Astrocyte (in vitro differentiated cells and primary cell): ENCODE data around the gene MLST8. TPM values are rescaled to one million over a fixed set of nuclear protein-coding genes. Genes with fewer than 3 reads are reported as not detected.

Experiments used
- DNase-seq: peaks from one replicate; pipeline ENCODE4 v3.0.0-alpha.2; 2010; ENCODE audit warnings: low read depth
- FAIRE-seq: peaks from 2 replicates; lab custom pipeline; 2011; peaks lifted over from hg19 to GRCh38; lab: Jason Lieb, UNC
- H2AFZ ChIP-seq: 2 replicates; pipeline ENCODE4 v1.6.0; 2012; ENCODE audit warnings: low read depth, low read length, inconsistent platforms
- H3K27ac ChIP-seq: 2 replicates; pipeline ENCODE4 v1.5.1; 2011; ENCODE audit warnings: low read depth, low read length, inconsistent platforms
- H3K27me3 ChIP-seq: 2 replicates; pipeline ENCODE4 v1.6.0; 2011; ENCODE audit warnings: low read length, inconsistent platforms; ENCODE audit not compliant: insufficient read depth
- H3K36me3 ChIP-seq: 2 replicates; pipeline ENCODE4 v1.5.1; 2011; ENCODE audit warnings: low read length, inconsistent platforms; ENCODE audit not compliant: insufficient read depth
- H3K4me1 ChIP-seq: 2 replicates; pipeline ENCODE4 v1.5.1; 2011; ENCODE audit warnings: low read length, inconsistent platforms; ENCODE audit not compliant: insufficient read depth
- H3K4me2 ChIP-seq: 2 replicates; pipeline ENCODE4 v1.6.0; 2012; ENCODE audit warnings: low read length, inconsistent platforms
- H3K4me3 ChIP-seq: 2 replicates; pipeline ENCODE4 v1.5.1; 2011; ENCODE audit warnings: low read depth, mild to moderate bottlenecking, low read length, inconsistent platforms; ENCODE audit not compliant: insufficient read depth
- H3K79me2 ChIP-seq: 2 replicates; pipeline ENCODE4 v1.6.0; 2012; ENCODE audit warnings: mild to moderate bottlenecking, low read length, inconsistent platforms; ENCODE audit not compliant: insufficient read depth
- H3K9ac ChIP-seq: 2 replicates; pipeline ENCODE4 v1.6.0; 2012; ENCODE audit warnings: mild to moderate bottlenecking, low read length, inconsistent platforms
- H3K9me3 ChIP-seq: 2 replicates; pipeline ENCODE4 v1.5.1; 2012; ENCODE audit warnings: low read depth, mild to moderate bottlenecking, low read length, inconsistent platforms; ENCODE audit not compliant: insufficient read depth
- H4K20me1 ChIP-seq: 2 replicates; pipeline ENCODE4 v1.6.0; 2012; ENCODE audit warnings: low read length, inconsistent platforms; ENCODE audit not compliant: insufficient read depth
- H3K27ac Mint-ChIP-seq: one replicate; pipeline ENCODE4 v1.8.0; 2021; ENCODE audit warnings: mild to moderate bottlenecking, mixed read lengths; ENCODE audit not compliant: unreplicated experiment
- H3K27me3 Mint-ChIP-seq: one replicate; pipeline ENCODE4 v1.8.0; 2021; ENCODE audit warnings: low read depth, mixed read lengths; ENCODE audit not compliant: unreplicated experiment
- H3K36me3 Mint-ChIP-seq: one replicate; pipeline ENCODE4 v1.8.0; 2021; ENCODE audit warnings: low read depth, mixed read lengths; ENCODE audit not compliant: unreplicated experiment
- H3K4me1 Mint-ChIP-seq: one replicate; pipeline ENCODE4 v1.8.0; 2021; ENCODE audit warnings: low read depth, mixed read lengths; ENCODE audit not compliant: unreplicated experiment
- H3K4me3 Mint-ChIP-seq: one replicate; pipeline ENCODE4 v1.8.0; 2021; ENCODE audit warnings: mild to moderate bottlenecking, moderate library complexity, mixed read lengths; ENCODE audit not compliant: unreplicated experiment
- H3K9me3 Mint-ChIP-seq: one replicate; pipeline ENCODE4 v1.8.0; 2021; ENCODE audit warnings: mild to moderate bottlenecking, mixed read lengths; ENCODE audit not compliant: unreplicated experiment
- CTCF ChIP-seq: IDR thresholded peaks from 2 replicates; pipeline ENCODE4 v1.5.1; 2011; ENCODE audit warnings: low read depth, mild to moderate bottlenecking, inconsistent platforms, low read length, moderate library complexity; ENCODE audit not compliant: insufficient read depth
- EZH2 ChIP-seq: IDR thresholded peaks from 2 replicates; pipeline ENCODE4 v1.6.1; 2012; ENCODE audit warnings: mild to moderate bottlenecking, low read length, inconsistent platforms; ENCODE audit not compliant: insufficient read depth
- total RNA-seq: library from RNA; stranded (reverse); gene quantifications from 2 replicates; pipeline ENCODE4 v1.2.1, GENCODE V29; 2021

MLST8 gene
- total RNA-seq, 1 donor from 2014 or later = 34.7 TPM

DNA sequence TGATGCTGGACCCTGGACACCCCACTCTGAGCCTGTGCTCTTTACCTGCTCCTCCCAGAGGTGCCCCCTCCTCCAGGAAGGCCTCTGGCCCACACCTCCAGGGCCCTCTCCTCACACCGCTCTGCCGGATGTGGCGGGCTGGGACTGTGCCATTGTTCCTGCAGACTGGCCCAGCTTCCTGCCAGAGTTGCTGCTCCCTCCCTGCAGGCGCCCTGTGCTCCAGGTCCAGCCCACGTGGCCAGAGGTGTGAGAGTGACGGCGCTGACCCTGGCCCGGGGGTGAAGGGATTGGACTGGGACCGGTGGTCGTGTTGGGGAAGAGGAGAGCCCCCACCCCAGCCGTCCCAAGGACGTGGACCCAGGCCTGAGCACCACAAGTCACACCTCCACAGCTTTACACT, 23.8 kb downstream of the MLST8 start:
- Mint-ChIP-seq H3K9me3 (no peaks in the 10 kb centered on the region), H3K4me1 (peaks cover 7% of the 10 kb centered on the region), H3K27me3 (no peaks in the 10 kb centered on the region), H3K36me3 (peaks cover 6% of the 10 kb centered on the region), H3K4me3 (no peak overlapping the region), H3K27ac (no peak overlapping the region)
- no peak overlapping the region for H3K9ac ChIP-seq
- DNase-seq (no peak), FAIRE-seq (no peak)
- peaks cover 4% of the 10 kb centered on the region for H3K36me3 ChIP-seq
- H3K27ac ChIP-seq = no peak overlapping the region
- no peaks in the 10 kb centered on the region for H3K27me3 ChIP-seq
- no peak overlapping the region for H3K4me3 ChIP-seq
- H3K79me2 ChIP-seq = peaks cover 46% of the 10 kb centered on the region
- no peak overlapping the region for H3K4me2 ChIP-seq
- no peak for TF ChIP-seq EZH2
- no peak for TF ChIP-seq CTCF
- no peaks in the 10 kb centered on the region for H3K9me3 ChIP-seq
- peaks cover 72% of the 10 kb centered on the region for H4K20me1 ChIP-seq
- H3K4me1 ChIP-seq = peaks cover 9% of the 10 kb centered on the region
- no peak overlapping the region for H2AFZ ChIP-seq

DNA sequence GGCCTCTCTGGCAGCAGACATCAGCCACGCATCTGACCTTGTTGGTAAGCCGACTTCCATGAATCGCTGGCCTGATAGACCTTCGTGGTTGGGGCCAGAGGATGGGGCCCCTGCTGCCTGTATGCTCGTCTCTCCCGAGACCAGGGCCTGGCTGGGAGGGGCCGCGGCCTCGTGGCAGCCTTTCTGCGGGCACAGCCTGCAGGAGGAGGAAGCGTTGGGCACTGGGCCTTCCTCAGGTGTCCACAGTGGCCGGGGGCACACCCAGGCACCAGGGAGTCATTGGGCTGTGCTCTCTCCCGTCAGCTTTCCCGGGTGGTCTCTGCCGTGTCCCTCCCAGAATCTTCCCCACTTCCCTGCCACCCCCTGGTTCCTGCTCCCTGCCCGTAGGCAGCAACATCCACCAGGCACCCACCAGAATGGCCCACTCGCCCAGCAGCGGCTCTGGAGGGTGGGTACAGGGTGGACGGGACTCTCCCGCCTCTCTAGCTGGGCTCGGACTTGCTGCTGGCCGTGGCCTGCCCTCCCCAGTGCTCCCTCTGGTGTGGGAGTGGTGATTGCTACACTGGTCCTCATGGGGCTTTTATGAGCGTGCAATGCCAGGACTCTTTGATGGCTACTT, 24.5 kb downstream of the MLST8 start:
- H3K27ac ChIP-seq = no peak overlapping the region
- H3K27me3 ChIP-seq = no peaks in the 10 kb centered on the region
- peaks cover 7% of the 10 kb centered on the region for H3K4me1 ChIP-seq
- DNase-seq (no peak), FAIRE-seq (no peak)
- Mint-ChIP-seq H3K4me3 (no peak overlapping the region), H3K36me3 (peaks cover 6% of the 10 kb centered on the region), H3K27ac (no peak overlapping the region), H3K9me3 (no peaks in the 10 kb centered on the region), H3K27me3 (no peaks in the 10 kb centered on the region), H3K4me1 (peaks cover 7% of the 10 kb centered on the region)
- peaks cover 40% of the 10 kb centered on the region for H3K79me2 ChIP-seq
- no peak overlapping the region for H3K4me2 ChIP-seq
- H2AFZ ChIP-seq = no peak overlapping the region
- no peaks in the 10 kb centered on the region for H3K9me3 ChIP-seq
- no peak overlapping the region for H3K9ac ChIP-seq
- TF ChIP-seq EZH2 (no peak), CTCF (no peak)
- peaks cover 66% of the 10 kb centered on the region for H4K20me1 ChIP-seq
- H3K36me3 ChIP-seq = peaks cover 4% of the 10 kb centered on the region
- H3K4me3 ChIP-seq = no peak overlapping the region

GRCh38 chr16:2230376-2230775, 25.1 kb downstream of the MLST8 start:
- Mint-ChIP-seq H3K9me3 (no peaks in the 10 kb centered on the region), H3K36me3 (peaks cover 6% of the 10 kb centered on the region), H3K4me3 (no peak overlapping the region), H3K27ac (no peak overlapping the region), H3K4me1 (peaks cover 7% of the 10 kb centered on the region), H3K27me3 (no peaks in the 10 kb centered on the region)
- DNase-seq = no peak
- Histone ChIP-seq H3K9me3 (no peaks in the 10 kb centered on the region), H3K36me3 (peaks cover 4% of the 10 kb centered on the region), H3K4me1 (peaks cover 7% of the 10 kb centered on the region), H3K9ac (no peak overlapping the region), H3K4me3 (no peak overlapping the region), H3K79me2 (peaks cover 34% of the 10 kb centered on the region), H2AFZ (no peak overlapping the region), H3K4me2 (no peak overlapping the region), H4K20me1 (peaks cover 61% of the 10 kb centered on the region), H3K27ac (no peak overlapping the region), H3K27me3 (no peaks in the 10 kb centered on the region)
- TF ChIP-seq EZH2 (no peak), CTCF (no peak)
- no peak for FAIRE-seq
